H1 (cell line): ENCODE results near the gene COBLL1.

Source experiments
- CTCF ChIP-seq, 3 experiments: IDR thresholded peaks; 1 replicate in 2 of 3; 2 replicates in 1 of 3; pipeline versions ENCODE4 v1.5.1 to v1.6.1; 2011; ENCODE audit warnings: low read length in 3 of 3, mild to moderate bottlenecking in 3 of 3, inconsistent platforms in 2 of 3, low read depth in 1 of 3, moderate library complexity in 1 of 3; ENCODE audit not compliant: insufficient read depth in 1 of 3; ENCODE audit errors: control extremely low read depth in 1 of 3
- POLR2AphosphoS5 ChIP-seq: IDR thresholded peaks from 2 replicates; pipeline ENCODE4 v1.6.1; 2011; ENCODE audit warnings: low read depth, low read length

- TF ChIP-seq CTCF (IDR thresholded peaks at IDR 0.05; ENCODE audit: control extremely low read depth in 1 of 3, insufficient read depth in 1 of 3, low read depth in 1 of 3, low read length in 3 of 3), result no peak
- TF ChIP-seq POLR2AphosphoS5, result no peak
Measured at GRCh38 chr2:164802095-164802707, 39.4 kb downstream of the COBLL1 start.
